DOHH2 (cell line): ENCODE data around the gene ZNF800.

Experiments used
- H3F3A ChIP-seq: fragments of 200-600 bp; sonication (generic), shearing (Covaris generic); 2 replicates; pipeline ENCODE4 v1.6.0; 2016; ENCODE audit warnings: antibody characterized with exemption, mild to moderate bottlenecking; ENCODE audit not compliant: control insufficient read depth, insufficient read depth
- H3K27ac ChIP-seq: fragments of 200-600 bp; sonication (generic); 2 replicates; pipeline ENCODE4 v1.5.1; 2014; ENCODE audit warnings: low read depth, mild to moderate bottlenecking, low read length, moderate library complexity
- H3K27me3 ChIP-seq: fragments of 200-600 bp; sonication (generic); 2 replicates; pipeline ENCODE4 v1.6.1; 2014; ENCODE audit warnings: mild to moderate bottlenecking, low read length, mixed read lengths; ENCODE audit not compliant: control insufficient read depth
- H3K36me3 ChIP-seq: fragments of 200-600 bp; sonication (generic); 2 replicates; pipeline ENCODE4 v1.6.1; 2014; ENCODE audit warnings: mild to moderate bottlenecking, low read length, moderate library complexity, mixed read lengths; ENCODE audit not compliant: control insufficient read depth
- H3K4me1 ChIP-seq: fragments of 200-600 bp; sonication (generic); 2 replicates; pipeline ENCODE4 v1.6.1; 2014; ENCODE audit warnings: mild to moderate bottlenecking, low read length, mixed read lengths; ENCODE audit not compliant: control insufficient read depth
- H3K4me2 ChIP-seq: fragments of 200-600 bp; sonication (generic); 2 replicates; pipeline ENCODE4 v1.6.0; 2014; ENCODE audit warnings: mild to moderate bottlenecking, low read length, moderate library complexity
- H3K4me3 ChIP-seq: fragments of 200-600 bp; sonication (generic); 2 replicates; pipeline ENCODE4 v1.5.1; 2014; ENCODE audit warnings: mild to moderate bottlenecking, low read length, mixed read lengths
- H3K79me2 ChIP-seq: fragments of 200-600 bp; sonication (generic); 2 replicates; pipeline ENCODE4 v1.6.1; 2014; ENCODE audit warnings: mild to moderate bottlenecking, low read length, mixed read lengths; ENCODE audit not compliant: control insufficient read depth
- H3K9me2 ChIP-seq: fragments of 200-600 bp; sonication (generic); replicated peaks from 2 replicates; pipeline ENCODE4 v1.6.1; 2014; ENCODE audit warnings: mild to moderate bottlenecking, low read length, mixed read lengths; ENCODE audit not compliant: control insufficient read depth
- H3K9me3 ChIP-seq: fragments of 200-600 bp; sonication (generic); 2 replicates; pipeline ENCODE4 v1.6.1; 2014; ENCODE audit warnings: antibody characterized with exemption, low read length, mixed read lengths; ENCODE audit not compliant: control insufficient read depth, insufficient read depth
- H4K20me1 ChIP-seq: fragments of 200-600 bp; sonication (generic); 2 replicates; pipeline ENCODE4 v1.6.0; 2014; ENCODE audit warnings: low read depth, mild to moderate bottlenecking, antibody characterized with exemption, low read length, moderate library complexity; ENCODE audit not compliant: control insufficient read depth, insufficient read depth
- EZH2phosphoT487 ChIP-seq: fragments of 200-600 bp; sonication (generic); IDR thresholded peaks from 2 replicates; pipeline ENCODE4 v1.6.1; 2017; ENCODE audit warnings: borderline replicate concordance, mild to moderate bottlenecking, antibody characterized with exemption, low read length, moderate library complexity, mixed read lengths
- TF ChIP-seq, protein P1 (sequence below): fragments of 200-600 bp; sonication (generic); IDR thresholded peaks from one replicate; pipeline ENCODE4 v1.5.1; 2014; ENCODE audit warnings: antibody characterized with exemption, mild to moderate bottlenecking, low read depth, low read length; ENCODE audit not compliant: poor library complexity, severe bottlenecking

The ZNF800 gene

DNA sequence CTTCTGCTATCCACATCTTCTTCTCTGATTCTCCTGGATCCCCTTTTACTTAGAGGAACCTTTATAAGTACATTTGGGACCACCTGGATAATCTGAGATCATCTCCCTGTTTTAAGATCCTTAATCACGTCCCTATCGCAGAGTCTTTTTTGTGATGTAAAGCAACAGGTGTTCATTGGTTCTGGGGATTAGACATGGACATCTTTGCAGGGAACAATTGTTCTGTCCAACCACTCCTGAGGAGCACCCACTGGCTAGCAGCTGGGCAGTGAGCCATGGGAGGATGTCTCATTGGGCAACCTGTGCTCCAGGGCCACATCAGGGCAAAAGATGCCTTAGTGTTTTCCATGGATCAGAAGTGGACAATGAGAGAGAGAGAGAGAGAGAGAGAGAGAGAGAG lies 56.0 kb downstream of the ZNF800 start:
- TF ChIP-seq, protein P1, sequence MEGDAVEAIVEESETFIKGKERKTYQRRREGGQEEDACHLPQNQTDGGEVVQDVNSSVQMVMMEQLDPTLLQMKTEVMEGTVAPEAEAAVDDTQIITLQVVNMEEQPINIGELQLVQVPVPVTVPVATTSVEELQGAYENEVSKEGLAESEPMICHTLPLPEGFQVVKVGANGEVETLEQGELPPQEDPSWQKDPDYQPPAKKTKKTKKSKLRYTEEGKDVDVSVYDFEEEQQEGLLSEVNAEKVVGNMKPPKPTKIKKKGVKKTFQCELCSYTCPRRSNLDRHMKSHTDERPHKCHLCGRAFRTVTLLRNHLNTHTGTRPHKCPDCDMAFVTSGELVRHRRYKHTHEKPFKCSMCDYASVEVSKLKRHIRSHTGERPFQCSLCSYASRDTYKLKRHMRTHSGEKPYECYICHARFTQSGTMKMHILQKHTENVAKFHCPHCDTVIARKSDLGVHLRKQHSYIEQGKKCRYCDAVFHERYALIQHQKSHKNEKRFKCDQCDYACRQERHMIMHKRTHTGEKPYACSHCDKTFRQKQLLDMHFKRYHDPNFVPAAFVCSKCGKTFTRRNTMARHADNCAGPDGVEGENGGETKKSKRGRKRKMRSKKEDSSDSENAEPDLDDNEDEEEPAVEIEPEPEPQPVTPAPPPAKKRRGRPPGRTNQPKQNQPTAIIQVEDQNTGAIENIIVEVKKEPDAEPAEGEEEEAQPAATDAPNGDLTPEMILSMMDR: no peak
- TF ChIP-seq EZH2phosphoT487: no peak
- H3K4me3 ChIP-seq: no peak overlapping the region
- H4K20me1 ChIP-seq: no peaks in the 10 kb centered on the region

DNA sequence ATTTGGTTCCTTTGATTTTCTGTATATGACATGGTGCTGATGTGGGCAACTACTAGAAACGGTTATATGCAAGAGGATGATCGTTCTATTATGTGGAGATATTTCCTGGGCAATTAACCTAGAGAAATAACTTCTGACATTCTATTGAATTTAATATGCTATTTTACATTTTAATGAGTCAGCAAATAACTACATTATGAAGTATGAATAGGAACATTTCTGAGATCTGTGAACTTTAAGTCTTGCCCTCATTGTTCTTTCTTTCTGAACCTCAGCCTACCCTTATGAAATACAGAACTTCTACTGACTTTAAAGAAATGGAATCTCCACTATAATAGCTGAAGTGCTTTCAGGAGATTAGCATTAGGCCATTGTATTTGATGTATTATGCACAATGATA lies 59.6 kb downstream of the ZNF800 start:
- Histone ChIP-seq H3K36me3 (no peaks in the 10 kb centered on the region), H3K79me2 (no peaks in the 10 kb centered on the region), H3K9me3 (no peaks in the 10 kb centered on the region), H3K27ac (no peak overlapping the region), H3K4me3 (no peak overlapping the region), H3K9me2 (no peaks in the 10 kb centered on the region), H3K4me1 (peaks cover 9% of the 10 kb centered on the region), H3K27me3 (peaks cover 9% of the 10 kb centered on the region; the same call in 1 of the 2 replicates), H4K20me1 (no peaks in the 10 kb centered on the region), H3K4me2 (no peak overlapping the region), H3F3A (no peaks in the 10 kb centered on the region)
- TF ChIP-seq, protein P1: no peak
- TF ChIP-seq EZH2phosphoT487: no peak

More for the DNA sequence above, 56.0 kb downstream of the ZNF800 start:
- Histone ChIP-seq H3K36me3 (no peaks in the 10 kb centered on the region), H3K9me3 (no peaks in the 10 kb centered on the region), H3K27me3 (peaks cover 4% of the 10 kb centered on the region; the same call in 1 of the 2 replicates), H3F3A (no peaks in the 10 kb centered on the region), H3K9me2 (no peaks in the 10 kb centered on the region), H3K4me1 (peaks cover 9% of the 10 kb centered on the region), H3K4me2 (no peak overlapping the region), H3K79me2 (no peaks in the 10 kb centered on the region), H3K27ac (no peak overlapping the region)

GRCh38 chr7:127330070-127330469 lies 62.4 kb downstream of the ZNF800 start:
- Histone ChIP-seq H3K4me3 (no peak overlapping the region), H3K9me3 (no peaks in the 10 kb centered on the region), H3K9me2 (no peaks in the 10 kb centered on the region), H3K4me2 (no peak overlapping the region), H3F3A (no peaks in the 10 kb centered on the region), H3K79me2 (no peaks in the 10 kb centered on the region), H4K20me1 (no peaks in the 10 kb centered on the region), H3K4me1 (peaks cover 9% of the 10 kb centered on the region), H3K27ac (no peak overlapping the region), H3K36me3 (no peaks in the 10 kb centered on the region), H3K27me3 (peaks cover 13% of the 10 kb centered on the region)
- TF ChIP-seq, protein P1: no peak
- no peak for TF ChIP-seq EZH2phosphoT487
